GM18508 (cell line): Measurements from ENCODE around the gene VEGFC.

Experiments used
- ATAC-seq: cut with Tn5 transposase; IDR thresholded peaks from one replicate; pipeline ENCODE4 v1.9.1; 2021; ENCODE audit warnings: moderate number of reproducible peaks; ENCODE audit not compliant: insufficient read depth, unreplicated experiment

The VEGFC gene

DNA sequence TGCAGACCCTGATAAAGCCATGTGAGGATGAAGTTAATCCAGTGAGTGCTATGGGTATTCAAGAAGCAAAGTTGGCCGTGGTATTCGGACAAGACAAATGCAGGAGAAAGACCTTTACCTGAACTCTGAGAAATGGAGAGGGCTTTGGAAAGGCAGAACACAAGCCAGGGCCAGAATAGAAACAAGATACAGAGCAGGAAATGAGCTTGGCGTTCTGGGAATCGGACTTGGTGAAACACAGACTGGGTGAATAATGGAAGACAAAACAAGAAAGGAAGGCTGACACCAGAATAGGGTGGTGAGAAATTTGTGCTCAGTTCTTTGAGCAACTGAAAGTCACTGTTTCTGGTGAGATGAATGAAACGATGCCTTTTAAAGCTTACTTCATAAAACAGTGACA, 83.3 kb downstream of the VEGFC start:
- no peak for ATAC-seq

DNA sequence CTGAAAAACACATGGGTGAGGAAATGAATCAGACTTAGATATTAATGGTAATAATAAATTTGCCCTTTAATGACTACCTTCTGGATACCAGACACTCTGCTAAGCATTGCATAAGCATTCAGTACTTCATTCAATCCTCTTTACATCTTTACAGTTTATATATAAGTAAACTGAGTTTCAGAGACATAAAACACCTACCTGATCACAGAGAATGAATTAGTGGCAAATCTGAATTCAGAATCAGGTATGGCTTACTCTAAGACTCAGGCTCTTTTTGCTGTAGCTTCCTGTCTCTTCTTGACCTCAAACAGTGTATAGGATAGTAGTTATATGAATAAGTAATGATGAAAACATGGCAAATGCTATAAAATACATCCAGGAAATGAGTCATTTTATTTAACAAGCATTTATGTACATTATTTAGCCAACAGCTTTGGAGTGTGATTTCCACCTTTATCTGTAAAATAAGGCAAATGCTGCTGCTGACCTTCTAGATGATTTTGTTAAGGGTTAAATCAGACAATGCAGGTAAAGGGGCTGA, 83.9 kb downstream of the VEGFC start:
- no peak for ATAC-seq

DNA sequence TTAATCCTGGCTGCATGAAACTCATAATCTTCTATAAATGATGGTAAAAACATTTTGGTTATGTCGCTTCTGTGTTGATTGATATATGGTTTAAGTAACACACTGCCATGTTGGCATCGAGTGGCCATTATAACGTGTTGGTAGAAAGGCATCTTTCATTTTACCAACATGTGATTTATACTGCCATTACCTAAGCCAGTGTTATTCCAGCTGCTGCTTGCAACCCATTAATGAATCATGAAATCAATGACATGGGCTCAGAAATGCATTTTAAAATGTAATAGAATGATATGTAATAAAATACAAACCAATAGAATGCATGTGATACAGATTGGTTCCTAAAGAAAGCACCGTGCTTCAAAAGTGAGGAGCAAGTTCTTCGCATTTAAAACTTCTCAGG, 102.0 kb downstream of the VEGFC start:
- no peak for ATAC-seq

DNA sequence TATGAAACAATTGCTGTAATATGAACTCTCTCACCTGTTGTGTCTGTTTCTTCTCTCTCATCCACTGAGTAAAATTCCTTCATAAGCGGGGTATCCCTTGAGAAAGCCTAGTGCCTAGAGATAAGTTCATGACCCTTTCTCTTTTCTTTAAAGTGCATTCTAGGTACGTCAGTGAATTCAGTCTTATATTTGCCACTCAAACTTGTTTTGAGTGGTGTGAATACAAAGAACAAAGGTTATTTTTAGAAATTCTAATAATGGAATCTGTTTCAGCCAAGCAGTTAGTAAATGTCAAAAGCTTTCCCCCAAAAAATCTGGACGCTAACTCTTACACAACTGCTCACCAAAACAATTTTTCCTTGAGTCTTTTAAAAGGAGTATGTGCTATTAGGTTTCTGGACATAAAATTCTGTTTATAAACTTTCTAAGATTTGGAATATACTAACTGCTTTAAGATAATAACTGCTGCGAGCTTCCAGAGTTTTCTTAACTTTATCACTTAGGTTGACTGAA, 112.0 kb downstream of the VEGFC start:
- ATAC-seq = no peak

DNA sequence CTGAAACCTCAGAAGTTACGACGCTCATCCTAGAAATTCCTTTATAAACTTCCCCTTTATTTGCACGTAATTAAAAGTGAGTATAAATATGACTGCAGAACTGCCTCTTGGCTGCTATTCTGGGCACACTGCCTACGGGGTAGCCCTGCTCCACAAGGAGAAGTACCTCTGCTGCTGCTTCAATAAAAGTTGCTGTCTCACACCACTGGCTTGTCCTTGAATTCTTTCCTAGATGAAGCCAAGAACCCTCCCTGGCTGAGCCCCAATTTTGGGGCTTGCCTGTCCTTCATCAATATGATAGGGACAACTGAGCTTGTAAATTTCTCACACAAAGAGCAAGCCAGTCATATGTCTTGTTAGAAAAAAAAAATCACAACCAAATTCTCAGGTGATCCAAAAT, 115.8 kb downstream of the VEGFC start:
- no peak for ATAC-seq

DNA sequence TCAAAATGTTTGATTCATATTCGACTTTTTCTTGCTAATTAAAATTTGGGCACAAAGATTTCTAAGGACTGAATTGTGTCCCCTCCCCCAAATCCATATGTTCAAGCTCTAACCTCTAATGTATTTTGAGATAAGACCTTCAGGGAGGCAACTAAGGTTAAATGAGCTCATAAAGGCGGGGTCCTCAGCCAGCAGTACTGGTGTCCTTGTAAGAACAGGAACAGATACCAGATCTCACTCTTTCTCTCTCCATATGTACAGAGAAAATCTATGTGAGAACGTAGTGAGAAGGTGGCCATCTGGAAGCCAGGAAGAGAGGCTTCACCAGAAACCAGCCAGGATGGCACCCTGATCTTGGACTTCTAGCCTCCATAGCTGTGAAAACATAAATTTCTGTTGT, 116.9 kb downstream of the VEGFC start:
- ATAC-seq = no peak

GRCh38 chr4:176671532-176671931, 121.2 kb downstream of the VEGFC start:
- ATAC-seq = no peak

GRCh38 chr4:176668324-176668723, 124.4 kb downstream of the VEGFC start:
- ATAC-seq = no peak

DNA sequence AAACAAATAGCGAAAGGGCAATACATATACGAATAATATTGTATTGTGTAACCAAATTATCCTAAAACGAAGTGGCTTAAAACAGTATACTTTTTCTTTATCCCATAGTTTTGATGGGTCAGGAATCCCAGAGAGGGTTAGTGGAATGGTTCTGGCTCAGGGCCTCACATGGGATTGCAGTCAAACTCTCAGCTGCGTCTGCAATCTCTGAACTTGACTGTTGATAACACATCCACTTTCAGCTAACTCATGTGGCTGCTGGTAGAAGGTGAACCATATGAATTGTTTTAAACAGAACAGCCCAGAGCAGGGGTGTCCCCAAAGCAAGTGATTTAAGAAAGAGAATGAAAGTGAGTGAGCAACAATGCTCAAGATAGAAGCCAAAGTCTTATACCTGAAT, 127.8 kb downstream of the VEGFC start:
- no peak for ATAC-seq

DNA sequence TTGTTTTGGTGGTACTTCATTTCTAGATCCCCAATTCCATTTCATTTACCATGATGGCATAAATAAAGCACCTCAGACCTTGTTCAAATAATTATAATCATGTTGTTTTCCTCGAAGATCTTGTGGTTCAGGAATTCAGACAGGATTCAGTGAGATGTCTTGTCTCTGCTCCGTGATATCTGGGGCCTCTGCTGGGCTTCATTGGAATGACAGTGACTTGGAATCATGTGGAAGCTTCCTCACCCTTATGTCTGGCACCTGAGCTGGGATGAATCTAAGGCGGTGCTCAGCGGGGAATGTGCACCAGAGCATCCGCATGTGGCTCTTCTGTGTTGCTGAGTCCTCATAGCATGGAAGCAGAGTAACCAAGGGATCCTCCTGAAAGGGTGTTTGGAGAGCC, 132.2 kb downstream of the VEGFC start:
- ATAC-seq = no peak

GRCh38 chr4:176656108-176656507, 136.6 kb downstream of the VEGFC start:
- no peak for ATAC-seq

- no peak for ATAC-seq
These were observed 138.0 kb downstream of the VEGFC start for GRCh38 chr4:176654565-176655216.

- ATAC-seq = no peak
These were observed 139.1 kb downstream of the VEGFC start for GRCh38 chr4:176653401-176654220.

GRCh38 chr4:176646311-176646710, 146.4 kb downstream of the VEGFC start:
- ATAC-seq = no peak

DNA sequence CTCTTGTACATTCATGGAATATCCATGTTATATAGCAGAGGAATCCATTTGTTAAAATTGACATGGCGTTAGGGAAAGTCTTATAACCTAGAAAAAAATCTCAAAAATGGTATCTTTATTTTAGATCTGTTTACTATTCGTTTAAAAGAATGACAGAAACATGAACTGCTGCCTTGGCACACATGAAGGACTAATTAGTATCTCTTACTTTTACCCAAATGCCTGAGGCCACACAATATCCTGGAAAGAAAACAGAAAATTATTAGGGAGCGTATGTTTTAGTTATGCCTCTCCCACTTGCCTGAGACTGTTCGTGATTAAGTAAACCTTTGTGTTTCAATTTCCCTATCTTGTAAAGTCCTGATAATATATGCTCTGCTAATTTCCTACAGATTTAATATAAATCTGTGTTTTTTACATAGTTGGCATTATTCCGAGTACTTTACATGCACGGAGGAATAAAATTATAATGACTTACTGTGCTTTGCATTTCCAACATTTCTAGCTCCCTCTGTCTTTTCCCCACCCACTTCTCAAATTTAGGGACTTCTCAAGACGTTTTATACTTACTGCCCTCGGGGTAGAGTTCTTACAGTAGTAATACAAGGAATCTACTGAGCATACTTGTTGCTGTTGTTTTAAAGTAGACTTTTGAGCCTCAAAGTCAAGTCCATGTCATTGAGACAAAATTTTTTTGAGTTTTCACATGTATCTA, 147.3 kb downstream of the VEGFC start:
- ATAC-seq = no peak

- peak; percentile 66 for ATAC-seq
These were observed 150.2 kb downstream of the VEGFC start for GRCh38 chr4:176642472-176642871.

DNA sequence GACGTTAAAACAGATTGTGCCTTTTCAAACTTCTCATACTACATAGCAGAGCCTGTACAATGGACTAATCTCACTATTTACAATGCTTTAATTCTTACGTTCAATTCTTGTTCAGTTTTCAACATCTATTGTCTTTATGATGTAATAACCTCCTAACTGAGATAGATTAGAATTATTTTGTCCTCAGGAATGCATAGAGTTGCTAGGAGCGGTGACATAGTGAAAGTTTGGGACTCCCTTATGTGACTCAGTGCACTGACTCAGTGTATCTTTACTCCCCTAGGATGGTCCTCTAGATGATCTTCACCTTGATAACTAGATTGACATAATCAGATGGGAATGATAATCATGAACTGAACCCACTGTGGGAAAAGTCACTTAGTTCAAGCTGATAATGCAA, 151.5 kb downstream of the VEGFC start:
- ATAC-seq = no peak

DNA sequence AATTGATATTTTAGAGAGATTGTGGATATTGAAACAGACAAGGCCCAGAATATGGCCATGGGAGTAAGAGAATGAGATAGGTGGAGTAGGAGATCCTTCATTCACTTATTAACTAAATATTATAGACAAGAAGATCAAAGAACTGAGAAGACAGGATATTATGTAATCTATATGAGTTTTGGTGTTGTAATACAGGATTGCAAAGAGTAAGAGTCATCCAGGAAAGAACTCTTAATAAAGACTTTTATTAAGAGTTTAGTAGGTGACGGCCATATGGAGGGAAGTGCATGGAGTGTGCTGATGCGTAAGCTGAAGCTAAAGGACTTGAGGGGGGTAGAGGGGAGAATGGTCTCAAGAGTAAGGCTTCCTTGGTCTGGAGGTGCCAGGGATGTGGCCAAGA, 153.7 kb downstream of the VEGFC start:
- no peak for ATAC-seq

DNA sequence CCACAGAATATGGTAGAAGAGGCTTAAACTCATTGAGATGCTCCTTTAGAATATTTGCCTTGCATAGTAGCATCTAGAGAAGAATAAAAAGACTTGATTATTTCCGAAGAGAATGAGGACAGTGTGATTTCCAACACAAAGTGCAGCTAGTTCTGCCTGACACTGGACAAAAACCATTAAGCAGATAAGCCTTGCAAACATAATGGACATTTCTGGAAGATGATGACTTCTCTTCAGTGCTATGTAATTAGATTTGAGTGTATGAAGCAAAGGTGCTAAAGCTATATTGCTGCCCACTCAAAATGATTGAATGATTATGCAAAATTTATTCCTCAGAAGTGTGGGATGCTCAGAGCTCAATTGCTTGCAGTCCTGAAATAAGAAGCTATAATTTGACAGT, 156.4 kb downstream of the VEGFC start:
- no peak for ATAC-seq

GRCh38 chr4:176635372-176636261, 157.1 kb downstream of the VEGFC start:
- no peak for ATAC-seq
